ENCODE measurements around the gene RNF157. TPM values are rescaled to one million over a fixed set of nuclear protein-coding genes. Genes with fewer than 3 reads are reported as not detected.
A peak's percentile ranks its signal among the peaks of the same experiment; 100 is the strongest.

RNF157 gene
- total and polyA plus RNA-seq, 2 of the 13 experiments (the other 11 are each of a cell fraction or from before 2014, with no cell fraction given): 0.44 to 1.5 TPM

GRCh38 chr17:76252040-76252954 lies 12.0 kb upstream of the RNF157 start (continued):
- TF ChIP-seq ZNF142 (CRISPR knock-in tag; IDR thresholded peaks at IDR 0.05) (no peak), MAFG (CRISPR knock-in tag; IDR thresholded peaks at IDR 0.05) (no peak), PRMT3 (CRISPR knock-in tag; IDR thresholded peaks at IDR 0.05; ENCODE audit: borderline replicate concordance, low read depth) (peak; percentile 20; the same call in 1 of the 2 replicates), ZNF101 (CRISPR knock-in tag; IDR thresholded peaks at IDR 0.05; ENCODE audit: borderline replicate concordance, low read depth) (no peak), SMYD3 (CRISPR knock-in tag; IDR thresholded peaks at IDR 0.05) (no peak; the same call in 1 of the 2 replicates), ZBTB7B (CRISPR knock-in tag; IDR thresholded peaks at IDR 0.05) (peak; percentile 31), ZFY (CRISPR knock-in tag; IDR thresholded peaks at IDR 0.05) (peak; percentile 59), MEIS1 (CRISPR knock-in tag; IDR thresholded peaks at IDR 0.05; ENCODE audit: borderline replicate concordance) (no peak; the same call in 1 of the 2 replicates), ZNF350 (CRISPR knock-in tag; IDR thresholded peaks at IDR 0.05; ENCODE audit: borderline replicate concordance, low read depth) (peak; percentile 79; the same call in 1 of the 2 replicates), RARG (CRISPR knock-in tag; IDR thresholded peaks at IDR 0.05; ENCODE audit: low read depth) (no peak), WIZ (CRISPR knock-in tag; IDR thresholded peaks at IDR 0.05) (0 out of 2 replicates have a peak, but pooled peaks have one; percentile 53), ZNF20 (CRISPR knock-in tag; IDR thresholded peaks at IDR 0.05) (no peak), ZSCAN25 (CRISPR knock-in tag; IDR thresholded peaks at IDR 0.05) (no peak), UBTF (CRISPR knock-in tag; IDR thresholded peaks at IDR 0.05) (peak; percentile 92), ZNF30 (CRISPR knock-in tag; IDR thresholded peaks at IDR 0.05) (no peak), HNF4G (IDR thresholded peaks at IDR 0.05; ENCODE audit: borderline replicate concordance, low read depth, low read length) (no peak), HNF4G (CRISPR knock-in tag; IDR thresholded peaks at IDR 0.05; ENCODE audit: borderline replicate concordance, low read depth) (peak; percentile 47; the same call in 1 of the 2 replicates), LCORL (IDR thresholded peaks at IDR 0.05) (no peak), LCORL (CRISPR knock-in tag; IDR thresholded peaks at IDR 0.05) (peak; percentile 95), ZNF644 (CRISPR knock-in tag; IDR thresholded peaks at IDR 0.05; ENCODE audit: low read depth) (peak; percentile 92), ZNF329 (CRISPR knock-in tag; IDR thresholded peaks at IDR 0.05; ENCODE audit: low read depth) (no peak), ARNTL (CRISPR knock-in tag; IDR thresholded peaks at IDR 0.05) (peak; percentile 43; the same call in 1 of the 2 replicates), ATRX (CRISPR knock-in tag; IDR thresholded peaks at IDR 0.05; ENCODE audit: borderline replicate concordance) (no peak)
